MM.1S (cell line): ENCODE measurements around the gene TPM1.

Source experiments
- DNase-seq: peaks from one replicate; pipeline ENCODE4 v3.0.0-alpha.2; 2015
- H2AFZ ChIP-seq: fragments of 300-600 bp; sonication (generic); 2 replicates; pipeline ENCODE4 v1.6.0; 2016; ENCODE audit warnings: antibody characterized with exemption, low read length
- H3F3A ChIP-seq: fragments of 300-600 bp; sonication (generic); 2 replicates; pipeline ENCODE4 v1.6.1; 2016; ENCODE audit warnings: mild to moderate bottlenecking, antibody characterized with exemption, low read length, moderate library complexity, mixed read lengths; ENCODE audit not compliant: insufficient read depth
- H3K27ac ChIP-seq: fragments of 300-600 bp; sonication (generic); 2 replicates; pipeline ENCODE4 v1.5.1; 2016; ENCODE audit warnings: mild to moderate bottlenecking, low read length
- H3K27me3 ChIP-seq: fragments of 300-600 bp; sonication (generic); replicated peaks from 2 replicates; pipeline ENCODE4 v1.6.0; 2016; ENCODE audit warnings: low read length; ENCODE audit not compliant: insufficient read depth
- H3K36me3 ChIP-seq: fragments of 300-600 bp; sonication (generic); replicated peaks from 2 replicates; pipeline ENCODE4 v1.6.1; 2016; ENCODE audit warnings: mild to moderate bottlenecking, low read length, mixed read lengths; ENCODE audit not compliant: insufficient read depth
- H3K4me1 ChIP-seq: fragments of 300-600 bp; sonication (generic); 2 replicates; pipeline ENCODE4 v1.6.1; 2016; ENCODE audit warnings: low read length, mixed read lengths
- H3K4me2 ChIP-seq: fragments of 300-600 bp; sonication (generic); 2 replicates; pipeline ENCODE4 v1.6.0; 2016; ENCODE audit warnings: low read depth, low read length
- H3K4me3 ChIP-seq: fragments of 300-600 bp; sonication (generic); 2 replicates; pipeline ENCODE4 v1.5.1; 2016; ENCODE audit warnings: low read length, mixed read lengths
- H3K79me2 ChIP-seq: fragments of 300-600 bp; sonication (generic); 2 replicates; pipeline ENCODE4 v1.6.1; 2016; ENCODE audit warnings: mixed run types, low read length, mixed read lengths
- H3K9ac ChIP-seq: fragments of 300-600 bp; sonication (generic); 2 replicates; pipeline ENCODE4 v1.6.1; 2016; ENCODE audit warnings: low read length, mixed read lengths
- H3K9me2 ChIP-seq: fragments of 300-600 bp; sonication (generic); replicated peaks from 2 replicates; pipeline ENCODE4 v1.6.1; 2016; ENCODE audit warnings: mild to moderate bottlenecking, low read length, mixed read lengths; ENCODE audit not compliant: insufficient read depth
- H3K9me3 ChIP-seq: fragments of 300-600 bp; sonication (generic); replicated peaks from 2 replicates; pipeline ENCODE4 v1.6.1; 2016; ENCODE audit warnings: mild to moderate bottlenecking, low read length, mixed read lengths; ENCODE audit not compliant: insufficient read depth
- H4K20me1 ChIP-seq: fragments of 300-600 bp; sonication (generic); 2 replicates; pipeline ENCODE4 v1.6.1; 2016; ENCODE audit warnings: mild to moderate bottlenecking, low read length, moderate library complexity, mixed read lengths; ENCODE audit not compliant: insufficient read depth
- EZH2 ChIP-seq: fragments of 300-600 bp; sonication (generic); optimal IDR thresholded peaks from 2 replicates; pipeline ENCODE3; 2017; ENCODE audit warnings: low read depth, mild to moderate bottlenecking, antibody characterized with exemption, low read length, mixed read lengths
- EZH2phosphoT487 ChIP-seq: fragments of 300-600 bp; sonication (generic); IDR thresholded peaks from 2 replicates; pipeline ENCODE4 v1.6.1; 2018; ENCODE audit warnings: antibody characterized with exemption, low read length
- TF ChIP-seq, protein P1 (sequence below): fragments of 300-600 bp; sonication (generic); IDR thresholded peaks from 2 replicates; pipeline ENCODE4 v1.5.1; 2016; ENCODE audit warnings: antibody characterized with exemption, low read length, mixed read lengths

Gene TPM1

DNA sequence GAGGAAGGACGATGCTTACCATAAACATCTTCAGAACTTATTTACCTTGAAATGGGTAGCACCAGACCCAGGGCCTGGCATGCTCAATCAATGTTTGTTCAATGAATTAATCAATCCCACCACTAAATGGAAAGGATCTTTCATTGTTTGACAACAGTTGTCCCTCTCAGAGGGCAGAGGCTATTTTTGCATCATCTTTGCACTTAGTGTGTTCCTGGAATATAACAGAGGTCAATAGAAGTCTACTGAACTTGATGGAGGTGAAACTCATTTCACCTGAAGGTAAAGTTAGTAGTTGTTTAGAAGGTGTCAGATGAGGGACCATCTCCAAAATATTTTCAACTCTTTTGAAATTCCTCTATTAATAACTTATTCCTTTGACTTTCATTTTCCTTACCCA, 42.3 kb downstream of the TPM1 start:
- no peaks in the 10 kb centered on the region for H3F3A ChIP-seq
- no peak overlapping the region for H3K4me2 ChIP-seq
- H3K9me3 ChIP-seq: no peaks in the 10 kb centered on the region
- H3K79me2 ChIP-seq: no peaks in the 10 kb centered on the region
- H3K27ac ChIP-seq: no peak overlapping the region
- H4K20me1 ChIP-seq: no peaks in the 10 kb centered on the region
- DNase-seq: no peak
- H3K36me3 ChIP-seq: no peaks in the 10 kb centered on the region
- no peaks in the 10 kb centered on the region for H3K27me3 ChIP-seq
- no peaks in the 10 kb centered on the region for H3K9me2 ChIP-seq
- no peak overlapping the region for H3K9ac ChIP-seq
- no peak overlapping the region for H2AFZ ChIP-seq
- H3K4me1 ChIP-seq: no peaks in the 10 kb centered on the region
- no peak for TF ChIP-seq EZH2phosphoT487
- TF ChIP-seq, protein P1, sequence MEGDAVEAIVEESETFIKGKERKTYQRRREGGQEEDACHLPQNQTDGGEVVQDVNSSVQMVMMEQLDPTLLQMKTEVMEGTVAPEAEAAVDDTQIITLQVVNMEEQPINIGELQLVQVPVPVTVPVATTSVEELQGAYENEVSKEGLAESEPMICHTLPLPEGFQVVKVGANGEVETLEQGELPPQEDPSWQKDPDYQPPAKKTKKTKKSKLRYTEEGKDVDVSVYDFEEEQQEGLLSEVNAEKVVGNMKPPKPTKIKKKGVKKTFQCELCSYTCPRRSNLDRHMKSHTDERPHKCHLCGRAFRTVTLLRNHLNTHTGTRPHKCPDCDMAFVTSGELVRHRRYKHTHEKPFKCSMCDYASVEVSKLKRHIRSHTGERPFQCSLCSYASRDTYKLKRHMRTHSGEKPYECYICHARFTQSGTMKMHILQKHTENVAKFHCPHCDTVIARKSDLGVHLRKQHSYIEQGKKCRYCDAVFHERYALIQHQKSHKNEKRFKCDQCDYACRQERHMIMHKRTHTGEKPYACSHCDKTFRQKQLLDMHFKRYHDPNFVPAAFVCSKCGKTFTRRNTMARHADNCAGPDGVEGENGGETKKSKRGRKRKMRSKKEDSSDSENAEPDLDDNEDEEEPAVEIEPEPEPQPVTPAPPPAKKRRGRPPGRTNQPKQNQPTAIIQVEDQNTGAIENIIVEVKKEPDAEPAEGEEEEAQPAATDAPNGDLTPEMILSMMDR: no peak
- TF ChIP-seq EZH2: no peak
- no peak overlapping the region for H3K4me3 ChIP-seq

DNA sequence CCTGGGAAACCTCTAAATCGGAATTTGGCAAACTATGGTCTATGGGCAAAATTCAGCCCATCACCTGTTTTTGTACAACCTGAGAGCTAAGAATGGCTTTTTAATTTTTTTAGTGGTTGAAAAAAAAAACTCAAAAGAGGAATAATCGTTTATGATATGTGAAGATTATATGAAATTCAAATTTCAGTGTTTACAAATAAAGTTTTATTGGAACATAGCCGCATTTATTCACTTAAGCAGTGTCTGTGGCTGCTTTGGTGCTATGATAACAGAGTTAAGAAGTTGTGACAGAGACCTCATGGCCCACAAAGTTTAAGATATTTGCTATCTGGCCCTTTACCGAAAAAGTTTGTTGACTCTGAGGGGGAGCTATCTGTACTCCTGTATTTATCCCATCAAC, 42.7 kb downstream of the TPM1 start:
- H3K4me3 ChIP-seq: no peak overlapping the region
- no peak overlapping the region for H3K27ac ChIP-seq
- H3K9me2 ChIP-seq: no peaks in the 10 kb centered on the region
- no peak overlapping the region for H3K9ac ChIP-seq
- no peaks in the 10 kb centered on the region for H3K27me3 ChIP-seq
- no peaks in the 10 kb centered on the region for H3K4me1 ChIP-seq
- no peak for DNase-seq
- H3K4me2 ChIP-seq: no peak overlapping the region
- no peaks in the 10 kb centered on the region for H3K9me3 ChIP-seq
- no peak overlapping the region for H2AFZ ChIP-seq
- H3K36me3 ChIP-seq: no peaks in the 10 kb centered on the region
- H3K79me2 ChIP-seq: no peaks in the 10 kb centered on the region
- TF ChIP-seq, protein P1: no peak
- no peak for TF ChIP-seq EZH2
- H3F3A ChIP-seq: no peaks in the 10 kb centered on the region
- H4K20me1 ChIP-seq: no peaks in the 10 kb centered on the region

DNA sequence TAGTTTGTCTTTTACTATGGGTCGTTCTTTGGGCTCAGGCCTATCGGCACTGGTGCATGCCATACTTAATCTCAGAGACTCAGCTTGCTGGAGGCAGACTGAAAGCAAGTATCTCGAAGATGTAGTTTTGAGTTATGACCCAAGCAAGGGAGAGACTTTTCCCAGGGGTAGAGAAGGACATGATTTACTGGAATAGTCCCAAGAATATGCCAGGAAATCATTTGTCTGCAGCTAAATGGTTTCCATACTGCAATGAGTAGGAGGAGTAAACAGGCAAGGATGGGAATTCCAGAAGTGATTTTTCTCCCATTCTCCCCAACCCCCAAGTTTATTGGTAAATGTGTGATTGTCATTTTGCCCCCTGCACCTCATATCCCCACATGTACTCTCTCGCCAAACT, 43.7 kb downstream of the TPM1 start:
- Histone ChIP-seq H3K4me2 (no peak overlapping the region), H4K20me1 (no peaks in the 10 kb centered on the region), H3K9me2 (no peaks in the 10 kb centered on the region), H3K79me2 (no peaks in the 10 kb centered on the region), H3F3A (no peaks in the 10 kb centered on the region), H3K4me3 (no peak overlapping the region), H3K9me3 (no peaks in the 10 kb centered on the region), H3K9ac (no peak overlapping the region), H3K4me1 (no peaks in the 10 kb centered on the region), H3K27ac (no peak overlapping the region), H2AFZ (no peak overlapping the region), H3K36me3 (no peaks in the 10 kb centered on the region), H3K27me3 (no peaks in the 10 kb centered on the region)
- DNase-seq: no peak
- TF ChIP-seq, protein P1: no peak
- no peak for TF ChIP-seq EZH2phosphoT487
- no peak for TF ChIP-seq EZH2
